Measurements from ENCODE around the gene OGDHL.

The OGDHL gene

GRCh38 chr10:49761789-49762565 lies at the start of gene OGDHL:
OGDHL (minus strand) TSS chr10:49762323; CDS start chr10:49758592, 3,731 bp downstream.
- H3K9ac ChIP-seq (ENCODE audit: insufficient read length), result peak within 1 kb of the TSS; percentile 32
- DNase-seq (ENCODE audit: low read depth, low spot score), result no peak

GRCh38 chr10:49803988-49804387 lies 41.9 kb upstream of the OGDHL start:
- Histone ChIP-seq H3K9me3 (ENCODE audit: low read depth, low read length) (no peaks in the 10 kb centered on the region), H3K36me3 (ENCODE audit: insufficient read depth, low read length) (no peaks in the 10 kb centered on the region), H3K27ac (no peak overlapping the region), H3K9ac (ENCODE audit: insufficient read length) (no peak overlapping the region), H3K4me3 (no peak overlapping the region)
- TF ChIP-seq EZH2 (IDR thresholded peaks at IDR 0.05) (no peak), POLR2AphosphoS5 (IDR thresholded peaks at IDR 0.05; ENCODE audit: borderline replicate concordance, low read depth, low read length) (no peak), FOXP2 (optimal IDR thresholded peaks at IDR 0.05; ENCODE audit: control extremely low read depth, extremely low read length, insufficient read depth) (no peak)
- no peak for DNase-seq (ENCODE audit: low read depth, low spot score)

More at GRCh38 chr10:49761789-49762565, at the start of gene OGDHL:
- Histone ChIP-seq H3K9me3 (ENCODE audit: low read depth, low read length) (no peaks in the 10 kb centered on the region), H3K27ac (no peak within 1 kb of the TSS), H3K36me3 (ENCODE audit: insufficient read depth, low read length) (no peaks in the 10 kb centered on the region), H3K4me3 (peak within 1 kb of the TSS; percentile 78)
- no peak for TF ChIP-seq FOXP2 (optimal IDR thresholded peaks at IDR 0.05; ENCODE audit: control extremely low read depth, extremely low read length, insufficient read depth)
- no peak for TF ChIP-seq POLR2AphosphoS5 (IDR thresholded peaks at IDR 0.05; ENCODE audit: borderline replicate concordance, low read depth, low read length)
- TF ChIP-seq EZH2 (IDR thresholded peaks at IDR 0.05), result no peak

DNA sequence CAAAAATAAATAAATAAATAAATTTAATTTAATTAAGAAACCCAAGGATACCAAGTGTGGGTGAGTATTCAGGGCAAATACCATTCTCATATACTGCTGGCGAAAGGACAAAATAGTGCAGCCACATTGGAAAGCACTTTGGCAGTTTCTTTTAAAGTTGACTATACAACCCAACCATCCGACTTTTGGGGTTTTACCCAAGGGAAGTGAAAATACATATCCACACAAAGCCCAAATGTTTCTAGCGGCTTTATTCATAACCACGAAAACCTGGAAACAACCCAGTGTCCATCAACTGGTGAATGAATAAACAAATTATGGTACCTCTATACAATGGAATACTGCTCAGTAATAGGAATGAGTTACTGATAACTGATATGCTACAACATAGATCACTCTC lies 36.2 kb upstream of the OGDHL start:
- H3K9ac ChIP-seq (ENCODE audit: insufficient read length), result no peak overlapping the region
- no peak for TF ChIP-seq EZH2 (IDR thresholded peaks at IDR 0.05)
- no peak for TF ChIP-seq FOXP2 (optimal IDR thresholded peaks at IDR 0.05; ENCODE audit: control extremely low read depth, extremely low read length, insufficient read depth)
- no peak for TF ChIP-seq POLR2AphosphoS5 (IDR thresholded peaks at IDR 0.05; ENCODE audit: borderline replicate concordance, low read depth, low read length)
- DNase-seq (ENCODE audit: low read depth, low spot score), result no peak
- no peak overlapping the region for H3K4me3 ChIP-seq
- no peak overlapping the region for H3K27ac ChIP-seq
- H3K9me3 ChIP-seq (ENCODE audit: low read depth, low read length), result no peaks in the 10 kb centered on the region
- H3K36me3 ChIP-seq (ENCODE audit: insufficient read depth, low read length), result no peaks in the 10 kb centered on the region

- TF ChIP-seq EZH2 (IDR thresholded peaks at IDR 0.05) (no peak), FOXP2 (optimal IDR thresholded peaks at IDR 0.05; ENCODE audit: control extremely low read depth, extremely low read length, insufficient read depth) (no peak), POLR2AphosphoS5 (IDR thresholded peaks at IDR 0.05; ENCODE audit: borderline replicate concordance, low read depth, low read length) (no peak)
- Histone ChIP-seq H3K36me3 (ENCODE audit: insufficient read depth, low read length) (no peaks in the 10 kb centered on the region), H3K27ac (no peak overlapping the region), H3K9ac (ENCODE audit: insufficient read length) (no peak overlapping the region), H3K9me3 (ENCODE audit: low read depth, low read length) (no peaks in the 10 kb centered on the region), H3K4me3 (no peak overlapping the region)
- DNase-seq (ENCODE audit: low read depth, low spot score), result no peak
Measured at GRCh38 chr10:49791100-49791499, 29.0 kb upstream of the OGDHL start.

DNA sequence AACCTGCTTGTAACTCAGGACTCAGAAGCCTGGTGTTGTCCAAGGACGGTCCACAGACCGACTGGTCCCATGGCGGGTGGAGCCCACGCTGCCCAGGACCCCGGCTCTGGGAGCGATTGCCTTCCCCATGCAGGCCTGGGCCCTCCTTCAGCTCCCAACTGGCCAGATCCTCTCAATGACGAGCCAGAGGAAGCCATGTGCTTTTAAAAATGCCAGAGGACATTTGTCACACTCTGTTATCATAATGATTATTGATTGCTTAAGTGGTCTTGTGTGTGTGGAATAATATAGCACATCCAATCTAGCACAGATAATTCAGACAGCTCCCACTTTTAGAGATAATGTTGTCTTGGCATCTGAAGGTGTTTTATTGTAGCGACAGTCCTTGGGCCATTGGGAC lies 22.6 kb upstream of the OGDHL start:
- Histone ChIP-seq H3K9me3 (ENCODE audit: low read depth, low read length) (no peaks in the 10 kb centered on the region), H3K9ac (ENCODE audit: insufficient read length) (no peak overlapping the region), H3K27ac (no peak overlapping the region), H3K36me3 (ENCODE audit: insufficient read depth, low read length) (no peaks in the 10 kb centered on the region), H3K4me3 (no peak overlapping the region)
- TF ChIP-seq EZH2 (IDR thresholded peaks at IDR 0.05) (no peak), POLR2AphosphoS5 (IDR thresholded peaks at IDR 0.05; ENCODE audit: borderline replicate concordance, low read depth, low read length) (no peak), FOXP2 (optimal IDR thresholded peaks at IDR 0.05; ENCODE audit: control extremely low read depth, extremely low read length, insufficient read depth) (no peak)
- no peak for DNase-seq (ENCODE audit: low read depth, low spot score)

GRCh38 chr10:49783645-49784044 lies 21.5 kb upstream of the OGDHL start:
- Histone ChIP-seq H3K27ac (no peak overlapping the region), H3K36me3 (ENCODE audit: insufficient read depth, low read length) (no peaks in the 10 kb centered on the region), H3K9ac (ENCODE audit: insufficient read length) (no peak overlapping the region), H3K9me3 (ENCODE audit: low read depth, low read length) (no peaks in the 10 kb centered on the region), H3K4me3 (no peak overlapping the region)
- no peak for TF ChIP-seq FOXP2 (optimal IDR thresholded peaks at IDR 0.05; ENCODE audit: control extremely low read depth, extremely low read length, insufficient read depth)
- DNase-seq (ENCODE audit: low read depth, low spot score), result no peak

- no peak for DNase-seq (ENCODE audit: low read depth, low spot score)
- no peaks in the 10 kb centered on the region for H3K36me3 ChIP-seq (ENCODE audit: insufficient read depth, low read length)
- TF ChIP-seq FOXP2 (optimal IDR thresholded peaks at IDR 0.05; ENCODE audit: control extremely low read depth, extremely low read length, insufficient read depth), result no peak
- TF ChIP-seq POLR2AphosphoS5 (IDR thresholded peaks at IDR 0.05; ENCODE audit: borderline replicate concordance, low read depth, low read length), result no peak
- TF ChIP-seq EZH2 (IDR thresholded peaks at IDR 0.05), result no peak
- no peak overlapping the region for H3K27ac ChIP-seq
- no peaks in the 10 kb centered on the region for H3K9me3 ChIP-seq (ENCODE audit: low read depth, low read length)
- H3K4me3 ChIP-seq, result no peak overlapping the region
- no peak overlapping the region for H3K9ac ChIP-seq (ENCODE audit: insufficient read length)
Measured at GRCh38 chr10:49781247-49781646, 19.1 kb upstream of the OGDHL start.

- no peaks in the 10 kb centered on the region for H3K36me3 ChIP-seq (ENCODE audit: insufficient read depth, low read length)
- H3K9me3 ChIP-seq (ENCODE audit: low read depth, low read length), result no peaks in the 10 kb centered on the region
- H3K27ac ChIP-seq, result no peak overlapping the region
- DNase-seq (ENCODE audit: low read depth, low spot score), result no peak
- H3K9ac ChIP-seq (ENCODE audit: insufficient read length), result no peak overlapping the region
- H3K4me3 ChIP-seq, result no peak overlapping the region
- TF ChIP-seq FOXP2 (optimal IDR thresholded peaks at IDR 0.05; ENCODE audit: control extremely low read depth, extremely low read length, insufficient read depth), result no peak
- TF ChIP-seq POLR2AphosphoS5 (IDR thresholded peaks at IDR 0.05; ENCODE audit: borderline replicate concordance, low read depth, low read length), result no peak
- TF ChIP-seq EZH2 (IDR thresholded peaks at IDR 0.05), result no peak
Measured at GRCh38 chr10:49778197-49778596, 16.1 kb upstream of the OGDHL start.

DNA sequence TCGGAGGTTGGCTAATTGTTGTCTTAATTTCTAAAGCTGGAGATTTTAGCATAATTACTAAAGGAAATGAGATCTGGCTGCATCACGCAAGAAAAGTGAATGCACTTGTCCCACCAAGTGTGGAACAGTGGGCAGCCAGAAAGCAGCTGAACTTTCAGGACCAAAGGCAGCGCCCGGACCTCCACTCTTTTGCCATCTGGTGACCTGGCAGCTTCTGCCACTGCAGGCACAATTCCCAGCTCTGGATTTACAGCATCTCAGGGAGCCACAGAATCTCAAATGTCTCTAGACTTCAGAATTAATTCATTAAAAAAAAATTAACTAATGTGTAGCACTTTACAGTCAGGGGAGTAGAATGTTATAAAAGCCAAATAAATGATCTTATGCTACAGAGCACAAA lies 14.7 kb upstream of the OGDHL start:
- TF ChIP-seq EZH2 (IDR thresholded peaks at IDR 0.05) (no peak), FOXP2 (optimal IDR thresholded peaks at IDR 0.05; ENCODE audit: control extremely low read depth, extremely low read length, insufficient read depth) (no peak), POLR2AphosphoS5 (IDR thresholded peaks at IDR 0.05; ENCODE audit: borderline replicate concordance, low read depth, low read length) (no peak)
- no peak for DNase-seq (ENCODE audit: low read depth, low spot score)
- Histone ChIP-seq H3K36me3 (ENCODE audit: insufficient read depth, low read length) (no peaks in the 10 kb centered on the region), H3K4me3 (no peak overlapping the region), H3K9ac (ENCODE audit: insufficient read length) (no peak overlapping the region), H3K27ac (no peak overlapping the region), H3K9me3 (ENCODE audit: low read depth, low read length) (no peaks in the 10 kb centered on the region)
